ENCODE data around the gene SRA1.

The SRA1 gene

GRCh38 chr5:140569197-140569596 lies 11.9 kb upstream of the SRA1 start:
- Histone ChIP-seq H2BK120ac (ENCODE audit: low read depth, low read length) (no peak overlapping the region), H3K4me1 (ENCODE audit: control insufficient read depth, insufficient read depth, low read depth, low read length) (peaks cover 20% of the 10 kb centered on the region), H3K27me3 (ENCODE audit: control insufficient read depth in 1 of 2, insufficient read depth in 1 of 2, low read length in 2 of 2) (no peaks in the 10 kb centered on the region), H3K27ac (ENCODE audit: low read length, poor library complexity, severe bottlenecking) (no peak overlapping the region), H3K23ac (ENCODE audit: low read length in 2 of 2) (no peak overlapping the region), H4K8ac (ENCODE audit: low read length) (no peak overlapping the region), H2BK15ac (ENCODE audit: low read depth, poor library complexity, severe bottlenecking) (no peak overlapping the region), H4K91ac (ENCODE audit: low read length) (no peak overlapping the region), H3K18ac (ENCODE audit: low read depth in 1 of 2, low read length in 2 of 2) (no peak overlapping the region), H3K4me2 (ENCODE audit: low read length, poor library complexity, severe bottlenecking) (no peak overlapping the region), H2BK12ac (ENCODE audit: low read length in 2 of 2) (no peak overlapping the region), H3K4ac (ENCODE audit: low read depth in 1 of 2, low read length in 2 of 2) (no peak overlapping the region), H3K9ac (ENCODE audit: low read length) (peak overlapping the region; percentile 44), H2AFZ (ENCODE audit: low read depth, low read length) (no peak overlapping the region), H3K9me3 (ENCODE audit: control insufficient read depth, low read length) (no peaks in the 10 kb centered on the region), H2BK5ac (ENCODE audit: low read depth, low read length, poor library complexity, severe bottlenecking) (no peak overlapping the region), H3K36me3 (ENCODE audit: control insufficient read depth in 1 of 2, insufficient read depth in 2 of 2, low read depth in 1 of 2, low read length in 2 of 2) (peaks cover 34 to 42% of the 10 kb centered on the region in 2 experiments), H3K4me3 (ENCODE audit: insufficient read depth in 1 of 2, low read depth in 1 of 2, low read length in 2 of 2) (no peak overlapping the region), H3K14ac (ENCODE audit: low read length in 2 of 2) (no peak overlapping the region), H2AK5ac (ENCODE audit: low read length, severe bottlenecking) (no peak overlapping the region), H3K79me1 (replicated peaks; ENCODE audit: low read length, poor library complexity, severe bottlenecking) (peaks cover 33% of the 10 kb centered on the region)
- 87% methylated on average over 4 of the region's 4 CpGs for WGBS
- no peak for DNase-seq

GRCh38 chr5:140568443-140569063 lies 11.3 kb upstream of the SRA1 start:
- Histone ChIP-seq H3K4me2 (ENCODE audit: low read length, poor library complexity, severe bottlenecking) (no peak overlapping the region), H3K18ac (ENCODE audit: low read depth in 1 of 2, low read length in 2 of 2) (no peak overlapping the region), H3K14ac (ENCODE audit: low read length in 2 of 2) (no peak overlapping the region), H2BK5ac (ENCODE audit: low read depth, low read length, poor library complexity, severe bottlenecking) (no peak overlapping the region), H3K9ac (ENCODE audit: low read length) (peak overlapping the region; percentile 44), H4K91ac (ENCODE audit: low read length) (no peak overlapping the region), H4K8ac (ENCODE audit: low read length) (no peak overlapping the region), H3K79me1 (replicated peaks; ENCODE audit: low read length, poor library complexity, severe bottlenecking) (peaks cover 38% of the 10 kb centered on the region), H3K4me3 (ENCODE audit: insufficient read depth in 1 of 2, low read depth in 1 of 2, low read length in 2 of 2) (no peak overlapping the region), H3K36me3 (ENCODE audit: control insufficient read depth in 1 of 2, insufficient read depth in 2 of 2, low read depth in 1 of 2, low read length in 2 of 2) (peaks cover 34 to 42% of the 10 kb centered on the region in 2 experiments), H3K4ac (ENCODE audit: low read depth in 1 of 2, low read length in 2 of 2) (no peak overlapping the region), H2AFZ (ENCODE audit: low read depth, low read length) (no peak overlapping the region), H2BK12ac (ENCODE audit: low read length in 2 of 2) (no peak overlapping the region), H3K9me3 (ENCODE audit: control insufficient read depth, low read length) (no peaks in the 10 kb centered on the region), H3K27me3 (ENCODE audit: control insufficient read depth in 1 of 2, insufficient read depth in 1 of 2, low read length in 2 of 2) (no peaks in the 10 kb centered on the region), H3K27ac (ENCODE audit: low read length, poor library complexity, severe bottlenecking) (no peak overlapping the region), H2BK15ac (ENCODE audit: low read depth, poor library complexity, severe bottlenecking) (no peak overlapping the region), H3K4me1 (ENCODE audit: control insufficient read depth, insufficient read depth, low read depth, low read length) (peaks cover 23% of the 10 kb centered on the region), H2AK5ac (ENCODE audit: low read length, severe bottlenecking) (no peak overlapping the region), H3K23ac (ENCODE audit: low read length in 2 of 2) (no peak overlapping the region), H2BK120ac (ENCODE audit: low read depth, low read length) (no peak overlapping the region)
- 94% methylated on average over 2 of the region's 2 CpGs for WGBS
- no peak for DNase-seq

GRCh38 chr5:140567871-140568270 lies 10.6 kb upstream of the SRA1 start:
- Histone ChIP-seq H3K4me1 (ENCODE audit: control insufficient read depth, insufficient read depth, low read depth, low read length) (peaks cover 26% of the 10 kb centered on the region), H4K91ac (ENCODE audit: low read length) (no peak overlapping the region), H3K14ac (ENCODE audit: low read length in 2 of 2) (no peak overlapping the region), H4K8ac (ENCODE audit: low read length) (no peak overlapping the region), H3K4ac (ENCODE audit: low read depth in 1 of 2, low read length in 2 of 2) (no peak overlapping the region), H3K23ac (ENCODE audit: low read length in 2 of 2) (no peak overlapping the region), H3K9me3 (ENCODE audit: control insufficient read depth, low read length) (no peaks in the 10 kb centered on the region), H3K4me2 (ENCODE audit: low read length, poor library complexity, severe bottlenecking) (no peak overlapping the region), H3K27me3 (ENCODE audit: control insufficient read depth in 1 of 2, insufficient read depth in 1 of 2, low read length in 2 of 2) (no peaks in the 10 kb centered on the region), H2AK5ac (ENCODE audit: low read length, severe bottlenecking) (no peak overlapping the region), H3K18ac (ENCODE audit: low read depth in 1 of 2, low read length in 2 of 2) (no peak overlapping the region), H2AFZ (ENCODE audit: low read depth, low read length) (no peak overlapping the region), H3K79me1 (replicated peaks; ENCODE audit: low read length, poor library complexity, severe bottlenecking) (peaks cover 43% of the 10 kb centered on the region), H3K9ac (ENCODE audit: low read length) (no peak overlapping the region), H2BK120ac (ENCODE audit: low read depth, low read length) (no peak overlapping the region), H3K27ac (ENCODE audit: low read length, poor library complexity, severe bottlenecking) (no peak overlapping the region), H3K36me3 (ENCODE audit: control insufficient read depth in 1 of 2, insufficient read depth in 2 of 2, low read depth in 1 of 2, low read length in 2 of 2) (peaks cover 34 to 42% of the 10 kb centered on the region in 2 experiments), H2BK12ac (ENCODE audit: low read length in 2 of 2) (no peak overlapping the region), H3K4me3 (ENCODE audit: insufficient read depth in 1 of 2, low read depth in 1 of 2, low read length in 2 of 2) (no peak overlapping the region), H2BK5ac (ENCODE audit: low read depth, low read length, poor library complexity, severe bottlenecking) (no peak overlapping the region), H2BK15ac (ENCODE audit: low read depth, poor library complexity, severe bottlenecking) (peak overlapping the region; percentile 26)
- DNase-seq, result no peak
- 98% methylated on average over 12 of the region's 13 CpGs for WGBS

GRCh38 chr5:140567136-140567818 lies 10.0 kb upstream of the SRA1 start:
- Histone ChIP-seq H3K27ac (ENCODE audit: low read length, poor library complexity, severe bottlenecking) (no peak overlapping the region), H3K9me3 (ENCODE audit: control insufficient read depth, low read length) (no peaks in the 10 kb centered on the region), H3K79me1 (replicated peaks; ENCODE audit: low read length, poor library complexity, severe bottlenecking) (peaks cover 46% of the 10 kb centered on the region), H3K9ac (ENCODE audit: low read length) (no peak overlapping the region), H2BK12ac (ENCODE audit: low read length in 2 of 2) (no peak overlapping the region), H2AFZ (ENCODE audit: low read depth, low read length) (no peak overlapping the region), H3K14ac (ENCODE audit: low read length in 2 of 2) (no peak overlapping the region), H3K4ac (ENCODE audit: low read depth in 1 of 2, low read length in 2 of 2) (no peak overlapping the region), H2AK5ac (ENCODE audit: low read length, severe bottlenecking) (no peak overlapping the region), H3K4me1 (ENCODE audit: control insufficient read depth, insufficient read depth, low read depth, low read length) (peaks cover 26% of the 10 kb centered on the region), H3K27me3 (ENCODE audit: control insufficient read depth in 1 of 2, insufficient read depth in 1 of 2, low read length in 2 of 2) (no peaks in the 10 kb centered on the region), H3K18ac (ENCODE audit: low read depth in 1 of 2, low read length in 2 of 2) (no peak overlapping the region), H2BK5ac (ENCODE audit: low read depth, low read length, poor library complexity, severe bottlenecking) (no peak overlapping the region), H2BK15ac (ENCODE audit: low read depth, poor library complexity, severe bottlenecking) (peak overlapping the region; percentile 26), H3K36me3 (ENCODE audit: control insufficient read depth in 1 of 2, insufficient read depth in 2 of 2, low read depth in 1 of 2, low read length in 2 of 2) (peaks cover 34 to 44% of the 10 kb centered on the region in 2 experiments), H3K23ac (ENCODE audit: low read length in 2 of 2) (no peak overlapping the region), H2BK120ac (ENCODE audit: low read depth, low read length) (no peak overlapping the region), H3K4me2 (ENCODE audit: low read length, poor library complexity, severe bottlenecking) (no peak overlapping the region), H4K91ac (ENCODE audit: low read length) (no peak overlapping the region), H3K4me3 (ENCODE audit: insufficient read depth in 1 of 2, low read depth in 1 of 2, low read length in 2 of 2) (no peak overlapping the region), H4K8ac (ENCODE audit: low read length) (no peak overlapping the region)
- WGBS, result 97% methylated on average over 22 of the region's 22 CpGs
- DNase-seq, result no peak
